ENCODE results near the gene WNT1.

Gene WNT1

DNA sequence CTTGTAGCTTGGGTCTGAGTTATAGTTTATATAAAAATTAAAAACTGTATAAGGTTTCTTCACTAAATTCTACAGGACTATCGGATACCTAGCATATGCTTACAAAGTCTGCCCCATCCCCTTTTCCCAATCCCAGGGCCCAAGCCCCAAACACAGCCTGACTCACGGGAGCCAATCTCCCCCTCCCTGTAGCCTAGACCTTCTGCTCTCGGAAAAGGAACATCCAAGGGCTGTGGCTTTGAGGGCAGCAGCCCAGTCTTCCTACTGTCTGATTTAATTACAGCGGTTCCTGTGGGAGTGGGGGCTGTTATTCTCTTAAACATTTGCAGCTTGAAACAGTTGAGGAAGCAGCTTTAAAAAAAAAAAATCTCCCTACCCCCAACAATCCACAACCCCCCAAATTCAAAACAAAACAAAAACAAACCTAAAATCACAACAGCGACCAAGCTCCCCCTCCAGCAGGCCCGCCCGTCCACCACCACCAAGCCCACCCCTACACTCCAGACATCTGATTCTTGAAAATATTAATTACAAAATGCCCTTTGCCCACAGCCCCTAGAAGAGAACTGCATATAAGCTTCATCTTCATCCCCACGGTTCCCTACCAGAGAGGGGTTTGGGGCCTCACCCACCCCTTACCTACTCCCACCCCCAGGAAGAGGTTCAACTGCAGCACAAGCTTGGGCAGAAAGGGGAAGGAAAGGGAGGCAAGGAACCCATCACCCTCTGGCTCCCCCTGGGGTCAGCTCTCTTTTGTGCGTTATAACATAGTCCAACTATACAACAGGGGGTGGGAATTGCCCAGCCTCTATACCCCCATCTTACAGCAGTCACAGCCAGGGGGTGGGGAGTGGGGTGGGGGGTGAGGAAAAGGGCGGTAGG, 41.6 kb downstream of the WNT1 start:
- peak overlapping the region; percentile 91 for H3K4me3 ChIP-seq (ENCODE audit: low read length, poor library complexity, severe bottlenecking)

DNA sequence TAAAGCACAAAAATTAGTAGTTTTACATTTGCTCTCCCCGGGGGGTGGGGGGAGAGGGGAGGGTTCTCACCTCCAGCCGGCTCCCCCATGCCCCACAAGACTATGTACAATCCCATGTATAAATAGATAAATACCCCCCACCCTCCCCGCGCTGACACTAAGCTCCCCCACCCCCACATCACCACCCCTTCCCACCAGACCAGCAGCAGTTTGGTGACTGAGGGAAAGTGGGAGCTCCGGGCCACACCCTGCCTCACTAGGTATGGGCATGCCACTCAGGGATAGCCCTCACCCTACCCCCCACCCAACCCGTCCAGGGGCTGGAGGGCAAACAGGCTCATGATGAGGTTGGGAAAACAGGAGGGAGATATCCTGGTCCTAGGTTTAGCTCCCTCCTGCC, 42.3 kb downstream of the WNT1 start:
- no peaks in the 10 kb centered on the region for H3K9me3 ChIP-seq (ENCODE audit: insufficient read depth, low read depth, low read length)
- H3K9ac ChIP-seq (ENCODE audit: low read depth, low read length, poor library complexity, severe bottlenecking): no peak overlapping the region
- no peaks in the 10 kb centered on the region for H4K20me1 ChIP-seq (ENCODE audit: insufficient read depth, low read length, poor library complexity, severe bottlenecking)
- no peaks in the 10 kb centered on the region for H3K9me2 ChIP-seq (replicated peaks; ENCODE audit: low read depth, low read length)
- no peak overlapping the region for H3K4me2 ChIP-seq (ENCODE audit: low read depth, low read length, poor library complexity, severe bottlenecking)
- peaks cover 39% of the 10 kb centered on the region; the same call in 1 of the 2 replicates for H3K36me3 ChIP-seq (ENCODE audit: insufficient read depth, low read length)
- H3K79me2 ChIP-seq (ENCODE audit: insufficient read depth, low read length): 0 out of 2 replicates have a peak, but pooled peaks cover 11% of the 10 kb centered on the region
- no peak overlapping the region for H3K4me3 ChIP-seq (ENCODE audit: low read length, poor library complexity, severe bottlenecking)
- H3K27me3 ChIP-seq (ENCODE audit: insufficient read depth, low read length, poor library complexity, severe bottlenecking): no peaks in the 10 kb centered on the region
- H3K4me1 ChIP-seq (ENCODE audit: insufficient read depth, low read length, poor library complexity, severe bottlenecking): peaks cover 20% of the 10 kb centered on the region
- no peak for TF ChIP-seq EZH2phosphoT487 (IDR thresholded peaks at IDR 0.05; ENCODE audit: borderline replicate concordance)
- TF ChIP-seq, protein P1, sequence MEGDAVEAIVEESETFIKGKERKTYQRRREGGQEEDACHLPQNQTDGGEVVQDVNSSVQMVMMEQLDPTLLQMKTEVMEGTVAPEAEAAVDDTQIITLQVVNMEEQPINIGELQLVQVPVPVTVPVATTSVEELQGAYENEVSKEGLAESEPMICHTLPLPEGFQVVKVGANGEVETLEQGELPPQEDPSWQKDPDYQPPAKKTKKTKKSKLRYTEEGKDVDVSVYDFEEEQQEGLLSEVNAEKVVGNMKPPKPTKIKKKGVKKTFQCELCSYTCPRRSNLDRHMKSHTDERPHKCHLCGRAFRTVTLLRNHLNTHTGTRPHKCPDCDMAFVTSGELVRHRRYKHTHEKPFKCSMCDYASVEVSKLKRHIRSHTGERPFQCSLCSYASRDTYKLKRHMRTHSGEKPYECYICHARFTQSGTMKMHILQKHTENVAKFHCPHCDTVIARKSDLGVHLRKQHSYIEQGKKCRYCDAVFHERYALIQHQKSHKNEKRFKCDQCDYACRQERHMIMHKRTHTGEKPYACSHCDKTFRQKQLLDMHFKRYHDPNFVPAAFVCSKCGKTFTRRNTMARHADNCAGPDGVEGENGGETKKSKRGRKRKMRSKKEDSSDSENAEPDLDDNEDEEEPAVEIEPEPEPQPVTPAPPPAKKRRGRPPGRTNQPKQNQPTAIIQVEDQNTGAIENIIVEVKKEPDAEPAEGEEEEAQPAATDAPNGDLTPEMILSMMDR (conservative IDR thresholded peaks at IDR 0.05; ENCODE audit: low read length): no peak
- H2AFZ ChIP-seq (ENCODE audit: low read length): no peak overlapping the region
- peaks cover 10% of the 10 kb centered on the region for H3F3A ChIP-seq (ENCODE audit: low read depth)

More for the DNA sequence above, 41.6 kb downstream of the WNT1 start:
- Histone ChIP-seq H3K9me3 (ENCODE audit: insufficient read depth, low read depth, low read length) (no peaks in the 10 kb centered on the region), H3K9me2 (replicated peaks; ENCODE audit: low read depth, low read length) (no peaks in the 10 kb centered on the region), H3K27me3 (ENCODE audit: insufficient read depth, low read length, poor library complexity, severe bottlenecking) (no peaks in the 10 kb centered on the region), H3K4me1 (ENCODE audit: insufficient read depth, low read length, poor library complexity, severe bottlenecking) (peaks cover 20% of the 10 kb centered on the region), H3K36me3 (ENCODE audit: insufficient read depth, low read length) (peaks cover 31% of the 10 kb centered on the region; the same call in 1 of the 2 replicates), H2AFZ (ENCODE audit: low read length) (no peak overlapping the region), H4K20me1 (ENCODE audit: insufficient read depth, low read length, poor library complexity, severe bottlenecking) (no peaks in the 10 kb centered on the region), H3K9ac (ENCODE audit: low read depth, low read length, poor library complexity, severe bottlenecking) (peak overlapping the region; percentile 88), H3K79me2 (ENCODE audit: insufficient read depth, low read length) (0 out of 2 replicates have a peak, but pooled peaks cover 11% of the 10 kb centered on the region), H3F3A (ENCODE audit: low read depth) (peaks cover 10% of the 10 kb centered on the region), H3K4me2 (ENCODE audit: low read depth, low read length, poor library complexity, severe bottlenecking) (peak overlapping the region; percentile 89)
- TF ChIP-seq, protein P1 (conservative IDR thresholded peaks at IDR 0.05; ENCODE audit: low read length): peak; percentile 63
- TF ChIP-seq EZH2phosphoT487 (IDR thresholded peaks at IDR 0.05; ENCODE audit: borderline replicate concordance): no peak

GRCh38 chr12:49021292-49021915, 43.3 kb downstream of the WNT1 start:
- no peaks in the 10 kb centered on the region for H4K20me1 ChIP-seq (ENCODE audit: insufficient read depth, low read length, poor library complexity, severe bottlenecking)
- no peak overlapping the region for H3K4me2 ChIP-seq (ENCODE audit: low read depth, low read length, poor library complexity, severe bottlenecking)
- H3K27me3 ChIP-seq (ENCODE audit: insufficient read depth, low read length, poor library complexity, severe bottlenecking): no peaks in the 10 kb centered on the region
- no peak overlapping the region for H2AFZ ChIP-seq (ENCODE audit: low read length)
- TF ChIP-seq EZH2phosphoT487 (IDR thresholded peaks at IDR 0.05; ENCODE audit: borderline replicate concordance): no peak
- TF ChIP-seq, protein P1 (conservative IDR thresholded peaks at IDR 0.05; ENCODE audit: low read length): no peak
- H3K9me3 ChIP-seq (ENCODE audit: insufficient read depth, low read depth, low read length): no peaks in the 10 kb centered on the region
- H3K9me2 ChIP-seq (replicated peaks; ENCODE audit: low read depth, low read length): no peaks in the 10 kb centered on the region
- peaks cover 48% of the 10 kb centered on the region; the same call in 1 of the 2 replicates for H3K36me3 ChIP-seq (ENCODE audit: insufficient read depth, low read length)
- H3K9ac ChIP-seq (ENCODE audit: low read depth, low read length, poor library complexity, severe bottlenecking): no peak overlapping the region
- peaks cover 20% of the 10 kb centered on the region for H3K4me1 ChIP-seq (ENCODE audit: insufficient read depth, low read length, poor library complexity, severe bottlenecking)
- peaks cover 10% of the 10 kb centered on the region for H3F3A ChIP-seq (ENCODE audit: low read depth)
- H3K4me3 ChIP-seq (ENCODE audit: low read length, poor library complexity, severe bottlenecking): no peak overlapping the region
- 0 out of 2 replicates have a peak, but pooled peaks cover 11% of the 10 kb centered on the region for H3K79me2 ChIP-seq (ENCODE audit: insufficient read depth, low read length)

All from Loucy (cell line).